ENCODE measurements around the gene PPARD.
"Not testable (repeated sequence)": the region's sequence is repeated elsewhere in the genome, so short reads cannot be mapped to it uniquely, and the experiment has no call there.

PPARD gene

DNA sequence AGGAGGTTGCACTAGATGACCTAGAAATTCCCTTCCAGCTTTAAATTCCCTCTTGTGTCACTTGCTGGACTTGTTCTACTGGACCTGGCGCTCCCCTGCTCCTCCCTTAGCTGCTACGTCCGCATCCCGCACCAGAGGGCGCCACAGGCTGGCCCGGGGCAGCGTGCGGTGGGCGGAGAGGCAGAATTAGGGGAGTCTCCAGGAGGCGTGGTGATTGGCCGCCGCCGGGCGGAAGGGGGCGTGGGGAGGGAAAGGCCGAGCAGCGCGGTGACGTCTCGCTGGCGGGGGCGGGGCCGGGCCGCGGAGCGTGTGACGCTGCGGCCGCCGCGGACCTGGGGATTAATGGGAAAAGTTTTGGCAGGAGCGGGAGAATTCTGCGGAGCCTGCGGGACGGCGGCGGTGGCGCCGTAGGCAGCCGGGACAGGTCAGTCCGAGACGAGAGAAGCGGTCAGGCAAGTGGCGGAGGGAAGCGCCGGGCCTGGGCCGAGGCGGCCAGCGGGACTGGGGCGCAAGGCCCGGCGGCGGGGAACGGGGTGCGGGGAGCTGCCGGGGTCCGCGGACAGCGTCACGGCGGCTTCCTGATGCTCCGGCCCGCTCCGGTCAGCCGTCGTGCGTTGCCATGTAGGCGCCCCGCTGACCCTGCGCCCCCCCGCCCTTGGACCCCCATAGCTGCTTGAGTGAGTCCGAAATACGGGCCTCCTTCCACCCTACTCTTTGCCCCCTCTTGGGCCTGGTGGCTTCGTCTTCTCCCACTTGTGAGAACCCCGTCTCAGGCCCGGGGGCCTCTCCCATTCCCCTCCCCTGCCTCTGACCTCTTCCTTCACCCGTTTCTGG, at the start of gene PPARD:
PPARD (plus strand) TSS at position 301 of the 834 bp plus-strand sequence. CDS start 68,530 bp downstream, outside the sequence.
- DNase-seq: peak; percentile 95 to 96

DNA sequence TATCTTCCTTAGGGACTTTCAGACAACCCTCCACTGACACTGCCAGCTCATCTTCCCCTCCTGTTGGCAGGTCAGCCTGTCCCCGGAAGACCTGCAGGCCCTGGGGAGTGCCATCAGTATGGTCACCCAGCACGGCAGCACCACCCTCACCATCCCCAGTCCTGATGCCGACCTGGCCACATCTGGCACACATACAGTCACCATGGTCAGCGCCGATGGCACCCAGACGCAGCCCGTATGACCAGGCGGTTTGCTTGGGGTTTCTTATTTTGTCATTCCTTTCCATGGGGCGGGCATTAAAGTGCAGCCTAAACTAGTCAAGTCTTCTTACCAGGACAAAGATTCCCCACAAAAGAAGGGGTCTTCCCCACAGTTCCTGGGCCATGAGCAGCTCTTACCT, 48.7 kb upstream of the PPARD start:
- no peak for DNase-seq

DNA sequence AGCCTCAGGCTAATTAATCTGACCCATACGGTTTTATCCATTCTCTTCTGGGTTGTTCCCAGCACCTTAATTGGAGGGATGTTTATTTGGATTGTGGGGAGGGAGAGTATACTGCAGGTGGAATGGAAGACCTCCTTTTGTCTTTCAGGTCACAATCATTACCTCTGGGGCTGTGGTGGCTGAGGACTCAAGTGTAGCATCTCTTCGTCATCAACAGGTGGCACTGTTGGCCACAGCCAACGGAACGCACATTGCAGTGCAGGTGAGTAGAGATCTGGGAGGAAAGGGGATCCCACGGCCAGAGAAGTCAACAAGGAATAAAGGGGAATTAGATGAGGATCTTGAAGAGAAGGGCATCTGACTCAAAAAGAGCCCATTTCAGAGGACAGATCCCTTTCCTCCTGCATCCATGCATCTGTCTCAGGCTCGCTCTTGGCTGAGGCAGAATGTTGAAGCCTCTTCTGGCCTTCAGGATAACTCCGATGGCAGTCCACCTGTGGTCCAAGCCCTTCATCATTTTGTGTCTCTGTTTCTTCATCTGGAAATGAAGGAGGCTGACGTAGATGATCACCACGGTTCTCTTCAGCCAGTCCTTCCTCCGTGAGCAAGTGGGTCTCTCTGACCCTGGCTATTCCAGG, 47.9 kb upstream of the PPARD start:
- peak; percentile 34 to 46 for DNase-seq

DNA sequence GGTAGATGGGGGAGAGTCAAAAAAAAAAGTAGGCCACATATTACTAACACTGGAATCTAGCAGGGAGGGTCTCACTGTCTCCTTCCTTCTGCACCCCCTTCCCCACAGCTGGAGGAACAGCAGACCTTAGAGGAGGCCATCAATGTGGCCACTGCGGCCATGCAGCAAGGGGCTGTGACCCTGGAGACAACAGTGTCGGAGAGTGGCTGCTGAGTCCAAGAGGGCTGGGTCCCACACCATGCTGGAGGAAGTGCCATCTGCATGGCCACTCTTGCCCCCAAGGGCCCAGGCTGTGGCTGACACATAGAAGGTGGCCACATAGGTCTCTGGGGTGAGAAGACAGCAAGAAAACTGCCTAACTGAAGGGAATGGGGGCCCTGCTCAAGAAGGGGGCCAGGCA, 47.3 kb upstream of the PPARD start:
- DNase-seq: no peak

DNA sequence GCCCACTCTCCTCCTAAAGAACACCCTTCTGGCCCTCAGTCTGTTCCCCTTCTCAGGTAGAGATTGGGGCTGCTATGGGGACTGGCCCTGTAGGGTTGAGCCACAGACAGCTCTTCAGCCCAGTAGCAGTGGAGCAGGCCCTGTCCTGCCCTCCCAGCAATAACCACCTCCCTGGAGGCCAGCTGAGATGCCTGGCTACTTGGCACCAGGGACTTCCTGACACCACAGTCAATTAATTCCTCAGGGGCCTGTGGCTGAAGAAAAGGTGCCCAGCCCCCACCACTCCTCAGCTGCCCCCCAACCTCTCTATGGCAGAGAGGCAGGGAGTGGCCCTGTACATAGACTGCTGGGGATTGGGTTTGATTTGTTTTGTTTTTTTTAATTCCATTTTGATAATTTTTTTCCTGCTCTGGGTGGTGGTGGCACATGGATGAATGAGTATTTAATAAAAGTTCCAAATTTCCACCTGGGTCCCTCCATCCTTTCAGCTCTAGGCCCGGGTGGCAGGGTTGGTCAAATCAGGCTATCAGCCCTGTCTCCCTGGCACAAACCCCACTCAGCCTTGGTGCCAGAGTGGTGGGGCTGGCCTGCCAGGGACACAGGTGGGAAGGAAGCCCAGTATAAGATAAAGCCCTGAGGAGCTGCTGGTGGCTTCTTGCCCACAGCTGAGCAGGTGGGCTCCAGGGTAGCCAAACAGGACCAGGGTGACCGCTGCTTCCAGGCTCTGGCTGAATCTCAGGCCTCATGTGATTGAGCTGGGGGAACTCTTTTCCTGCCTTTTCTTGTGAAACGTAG, 46.6 kb upstream of the PPARD start:
- DNase-seq: no peak

DNA sequence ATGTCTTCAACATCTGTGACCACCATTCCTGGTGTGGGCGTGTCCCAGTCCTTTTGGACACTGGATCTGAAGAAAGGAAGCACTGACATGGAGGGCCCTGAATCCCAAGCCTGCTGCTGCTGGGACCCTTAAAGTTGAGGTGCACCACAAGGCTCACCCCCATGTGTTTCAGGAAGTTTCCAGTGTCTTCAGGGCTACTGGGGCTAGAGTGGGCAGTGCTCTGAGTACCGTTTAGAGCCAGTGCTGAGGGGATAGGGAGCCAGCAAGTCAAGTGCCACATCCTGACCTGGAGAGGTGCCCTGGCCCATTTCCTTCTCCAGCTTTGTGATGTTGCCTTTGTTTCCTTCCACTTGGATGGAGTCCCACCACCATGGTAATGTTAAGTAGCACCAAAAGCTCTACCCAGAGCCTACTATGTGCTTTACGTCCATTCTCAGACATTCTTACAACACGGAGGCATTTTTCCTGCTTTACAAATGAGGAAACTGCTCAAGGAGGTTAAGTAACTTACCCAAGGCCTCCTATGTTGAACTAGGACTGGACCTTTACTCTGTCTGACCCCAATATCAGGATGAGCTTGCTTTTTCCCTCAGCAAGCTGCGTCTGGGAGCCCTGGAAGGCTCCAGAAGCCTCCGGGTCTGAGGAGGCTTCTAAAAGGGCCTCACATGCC, 45.3 kb upstream of the PPARD start:
- no peak for DNase-seq

DNA sequence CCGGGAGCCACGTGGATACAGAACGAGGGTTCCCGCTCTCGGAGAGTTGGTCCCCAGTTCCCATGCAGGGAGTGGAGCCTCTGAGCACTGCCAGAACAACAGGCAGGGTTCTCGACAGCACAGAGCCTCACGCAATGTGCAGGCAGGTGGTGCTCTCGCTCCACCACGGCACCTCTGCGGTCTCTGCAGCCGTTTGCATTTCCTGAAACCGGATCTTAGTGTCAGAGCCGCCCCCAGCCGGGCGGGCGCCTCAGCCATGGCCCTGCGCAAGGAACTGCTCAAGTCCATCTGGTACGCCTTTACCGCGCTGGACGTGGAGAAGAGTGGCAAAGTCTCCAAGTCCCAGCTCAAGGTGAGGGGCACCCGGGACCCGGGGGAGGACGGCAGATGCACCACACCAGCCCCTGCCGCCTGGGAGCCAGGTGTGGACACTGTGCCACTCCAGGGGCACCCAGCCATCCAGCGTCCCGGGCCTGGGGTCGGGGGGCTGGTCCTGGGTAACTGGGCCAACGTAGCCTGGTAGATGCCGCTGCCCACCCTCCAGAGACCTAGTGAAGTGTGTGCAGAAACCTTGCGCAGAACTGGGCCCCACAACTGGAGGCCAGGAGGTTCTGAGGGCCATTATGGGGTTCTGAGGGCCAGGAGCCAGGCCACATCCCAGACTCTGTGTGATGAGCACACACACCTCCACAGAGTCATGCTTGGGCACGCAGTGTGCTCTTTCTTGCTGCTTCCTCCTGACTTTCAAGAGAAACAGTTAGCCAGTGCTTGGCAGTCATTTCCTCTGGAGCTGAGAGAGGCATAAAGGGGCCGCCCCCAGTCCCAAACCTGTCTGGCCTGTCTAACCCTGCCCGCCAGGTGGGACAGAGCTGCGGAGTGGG, 44.5 kb upstream of the PPARD start, which contains the start of gene DEF6:
DEF6 (plus strand) TSS at position 218 of the 881 bp plus-strand sequence; CDS start at position 257, 39 bp downstream.
- DNase-seq: peak; percentile 84 to 85

DNA sequence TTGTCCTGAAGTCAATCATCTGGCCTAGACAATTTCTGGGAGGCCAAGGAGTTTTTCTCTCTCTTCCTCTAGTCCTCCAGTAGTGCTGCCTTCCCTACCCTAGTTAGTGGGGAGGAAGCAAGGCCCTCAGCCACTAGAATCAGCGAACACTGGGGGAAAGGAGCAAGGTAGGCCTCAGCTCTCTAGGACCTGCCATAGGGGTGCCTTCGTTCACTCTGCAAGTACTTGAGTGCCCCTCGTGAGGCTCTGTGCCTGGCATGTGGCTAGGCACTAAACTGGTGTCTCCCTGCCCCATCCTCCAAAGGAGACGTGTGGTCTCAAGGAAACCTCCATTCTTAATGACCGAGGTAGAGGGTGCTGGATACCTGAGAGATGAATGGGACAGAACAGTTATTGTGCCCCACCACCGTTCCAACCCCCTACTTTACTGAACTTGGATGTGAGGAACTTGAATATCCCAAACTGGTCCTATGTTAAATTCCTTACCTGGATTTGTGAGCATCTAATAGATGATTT, 43.7 kb upstream of the PPARD start:
- DNase-seq: no peak

DNA sequence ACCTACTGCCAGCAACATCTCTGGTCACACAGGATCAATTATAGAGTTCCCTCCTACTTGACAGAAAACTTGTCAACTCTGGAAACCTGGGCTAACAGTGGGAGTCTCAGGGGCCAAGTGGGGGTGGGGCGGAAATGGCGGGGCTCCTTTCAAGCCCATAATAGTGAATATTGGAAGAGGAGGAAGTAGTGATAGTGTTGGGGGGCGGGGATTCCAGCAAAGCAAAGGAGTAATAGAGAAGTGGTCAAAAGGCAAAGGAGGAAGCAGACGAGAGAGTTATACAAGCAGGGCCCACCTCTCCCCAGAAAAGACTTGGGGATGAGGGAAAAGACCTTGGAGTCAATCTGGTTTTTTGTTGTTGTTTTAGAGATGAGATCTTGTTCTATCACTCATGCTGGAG, 42.7 kb upstream of the PPARD start:
- DNase-seq: no peak

DNA sequence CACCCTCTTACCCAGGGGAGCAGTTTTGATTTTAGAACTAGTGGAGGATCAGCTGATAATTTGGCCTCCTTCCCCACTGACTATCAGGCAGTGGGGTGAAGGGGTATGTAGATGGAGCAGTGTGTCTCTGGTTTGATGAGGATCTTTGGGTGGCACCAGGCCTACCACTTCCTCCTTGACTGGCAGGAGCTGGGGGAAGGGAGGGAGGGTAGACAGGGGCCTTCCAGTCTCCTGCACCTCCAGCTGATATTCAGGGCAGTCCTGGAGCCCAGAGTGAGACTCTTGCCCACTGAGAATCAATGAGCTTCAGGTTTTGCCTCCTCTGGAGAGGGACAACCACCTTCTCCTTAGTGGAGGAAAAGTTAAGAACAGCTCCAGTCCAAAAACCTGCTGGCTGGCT, 41.5 kb upstream of the PPARD start:
- DNase-seq: peak in 1 of 2 experiments; percentile 33

DNA sequence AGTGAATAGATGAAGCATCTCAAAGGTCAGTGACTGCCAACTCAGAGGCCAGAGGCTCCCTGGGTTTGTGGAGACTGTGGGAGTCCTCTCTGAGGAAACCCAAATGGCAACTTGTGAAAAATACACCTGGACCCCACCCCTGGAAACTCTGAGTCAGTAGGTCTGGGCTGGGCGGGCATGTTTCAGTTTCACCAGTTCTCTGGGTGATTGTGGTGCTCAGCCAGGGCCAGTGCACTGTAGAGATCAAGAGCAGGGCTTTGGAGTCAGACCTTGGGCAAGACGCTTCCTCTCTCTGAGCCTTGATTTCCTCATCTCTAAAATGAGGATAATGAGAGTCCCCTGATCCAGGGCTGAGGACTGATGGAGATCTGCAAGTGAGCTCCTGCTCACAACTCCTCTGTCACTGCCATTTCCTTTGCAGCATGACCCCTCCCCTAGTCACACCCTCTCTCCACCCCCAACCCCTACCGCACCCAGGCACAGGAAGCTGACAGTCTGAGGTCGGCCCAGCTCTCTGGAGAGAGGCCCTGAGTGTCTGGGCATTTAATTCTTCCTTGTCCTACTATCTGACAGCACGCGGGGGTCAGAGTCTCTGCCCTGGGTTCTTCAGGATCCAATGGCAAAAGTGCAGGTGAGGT, 39.6 kb upstream of the PPARD start:
- peak; percentile 85 to 88 for DNase-seq

DNA sequence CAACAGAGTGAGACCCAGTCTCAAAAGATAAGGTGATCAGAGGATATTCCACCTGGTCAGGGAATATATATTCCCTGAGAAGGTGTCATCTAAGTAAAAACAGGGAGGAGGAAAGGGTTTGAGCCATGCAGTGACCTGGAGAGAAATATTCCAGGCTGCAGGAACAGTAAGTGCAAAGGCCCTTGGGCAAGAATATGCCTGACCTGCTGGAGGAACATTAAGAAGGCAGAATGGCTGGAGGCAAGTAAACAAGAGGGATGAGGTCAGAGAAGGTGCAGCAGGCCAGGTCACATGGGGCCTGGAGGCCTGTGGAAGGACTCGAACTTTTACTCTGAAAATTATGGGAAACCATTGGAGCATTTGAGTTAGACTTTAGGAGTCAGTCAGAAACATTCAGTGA, 38.1 kb upstream of the PPARD start:
- DNase-seq: no peak

DNA sequence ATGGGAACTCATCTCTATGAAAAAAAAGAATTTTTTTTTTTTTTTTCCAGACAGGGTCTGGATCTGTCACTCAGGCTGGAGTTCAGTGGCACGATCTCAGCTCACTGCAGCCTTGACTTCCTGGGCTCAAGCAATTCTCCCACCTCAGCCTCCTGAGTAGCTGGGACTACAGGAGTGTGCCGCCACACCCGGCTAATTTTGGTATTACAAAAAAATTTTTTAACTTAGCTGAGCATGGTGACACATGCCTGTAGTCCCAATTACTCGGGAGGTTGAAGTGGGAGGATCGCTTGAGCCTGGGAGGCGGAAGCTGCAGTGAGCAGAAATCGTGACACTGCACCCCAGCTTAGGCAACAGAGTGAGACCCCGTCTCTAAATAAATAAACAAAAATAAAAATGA, 37.2 kb upstream of the PPARD start:
- no peak for DNase-seq

DNA sequence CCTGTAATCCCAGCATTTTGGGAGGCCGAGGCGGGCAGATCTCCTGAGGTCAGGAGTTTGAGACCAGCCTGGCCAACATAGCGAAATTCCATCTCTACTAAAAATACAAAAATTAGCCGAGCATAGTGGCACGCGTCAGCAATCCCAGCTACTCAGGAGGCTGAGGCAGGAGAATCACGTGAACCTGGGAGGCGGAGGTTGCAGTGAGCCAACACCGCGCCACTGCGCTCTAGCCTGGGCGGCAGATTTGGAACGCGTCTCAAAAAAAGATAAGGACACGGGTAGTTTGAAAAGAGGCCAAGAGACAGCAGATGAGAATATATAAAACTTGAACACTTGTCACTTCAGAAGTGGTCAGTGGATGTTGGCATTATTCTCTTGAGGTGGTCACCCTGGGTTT, 35.2 kb upstream of the PPARD start:
- not testable (repeated sequence) for DNase-seq

DNA sequence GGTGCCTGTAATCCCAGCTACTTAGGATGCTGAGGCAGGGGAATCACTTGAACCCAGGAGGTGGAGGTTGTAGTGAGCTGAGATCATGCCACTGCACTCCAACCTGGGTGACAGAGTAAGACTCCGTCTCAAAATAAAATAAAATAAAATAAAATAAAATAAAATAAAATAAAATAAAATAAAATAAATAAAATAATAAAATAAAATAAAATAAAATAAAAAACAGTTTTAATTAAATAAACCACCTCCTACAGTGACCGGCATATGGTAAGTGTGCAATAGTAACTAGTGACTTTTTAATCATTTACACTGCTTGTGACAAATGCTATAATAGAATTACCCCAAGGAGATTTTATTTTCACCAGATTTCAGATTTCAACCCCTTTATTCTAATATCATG, 33.8 kb upstream of the PPARD start:
- not testable (repeated sequence) for DNase-seq

DNA sequence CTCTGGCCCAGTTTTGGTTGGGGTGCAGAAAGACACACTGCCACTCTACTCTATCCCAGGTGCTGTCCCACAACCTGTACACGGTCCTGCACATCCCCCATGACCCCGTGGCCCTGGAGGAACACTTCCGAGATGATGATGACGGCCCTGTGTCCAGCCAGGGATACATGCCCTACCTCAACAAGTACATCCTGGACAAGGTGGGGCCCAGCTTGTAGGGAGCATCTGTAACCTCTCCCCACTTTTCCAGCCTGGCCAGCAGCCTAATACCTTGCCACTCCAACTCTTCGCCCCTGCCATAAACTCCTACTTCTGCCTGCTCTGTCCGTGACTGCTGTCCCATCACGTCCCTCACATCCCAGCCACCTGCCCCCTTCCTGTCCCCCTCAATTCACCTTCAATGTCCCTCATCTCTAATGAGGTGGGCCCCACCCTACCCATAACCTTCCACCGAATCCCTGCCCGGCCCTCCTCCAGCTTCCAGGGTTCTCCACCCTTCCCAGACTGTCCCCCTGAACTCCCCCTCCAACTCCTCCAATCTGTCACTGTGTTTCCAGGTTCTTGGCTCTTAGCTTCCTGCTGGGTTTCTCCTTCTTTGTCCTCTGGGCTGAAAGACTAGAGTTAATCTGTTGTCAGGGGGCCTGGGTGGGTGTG, 32.6 kb upstream of the PPARD start:
- DNase-seq: no peak

DNA sequence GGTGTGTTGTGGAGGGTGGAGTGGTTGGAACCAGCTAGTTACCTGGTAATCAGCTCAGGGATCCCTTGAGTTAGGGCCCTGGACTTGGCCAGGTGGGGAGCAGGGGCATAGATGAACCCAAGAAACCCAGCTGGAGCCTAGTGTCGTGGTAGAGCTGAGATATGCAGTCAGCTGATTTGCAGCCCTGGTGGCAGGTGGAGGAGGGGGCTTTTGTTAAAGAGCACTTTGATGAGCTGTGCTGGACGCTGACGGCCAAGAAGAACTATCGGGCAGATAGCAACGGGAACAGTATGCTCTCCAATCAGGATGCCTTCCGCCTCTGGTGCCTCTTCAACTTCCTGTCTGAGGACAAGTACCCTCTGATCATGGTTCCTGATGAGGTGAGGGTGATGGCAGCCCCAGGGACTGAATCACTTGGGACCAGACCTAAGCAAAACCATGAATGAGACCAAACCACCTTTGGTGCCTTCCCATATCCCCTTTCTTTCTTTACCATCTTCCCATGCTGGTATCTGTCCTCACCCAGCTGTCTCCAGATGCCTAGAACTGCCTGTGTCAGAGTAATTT, 32.0 kb upstream of the PPARD start:
- DNase-seq: no peak

DNA sequence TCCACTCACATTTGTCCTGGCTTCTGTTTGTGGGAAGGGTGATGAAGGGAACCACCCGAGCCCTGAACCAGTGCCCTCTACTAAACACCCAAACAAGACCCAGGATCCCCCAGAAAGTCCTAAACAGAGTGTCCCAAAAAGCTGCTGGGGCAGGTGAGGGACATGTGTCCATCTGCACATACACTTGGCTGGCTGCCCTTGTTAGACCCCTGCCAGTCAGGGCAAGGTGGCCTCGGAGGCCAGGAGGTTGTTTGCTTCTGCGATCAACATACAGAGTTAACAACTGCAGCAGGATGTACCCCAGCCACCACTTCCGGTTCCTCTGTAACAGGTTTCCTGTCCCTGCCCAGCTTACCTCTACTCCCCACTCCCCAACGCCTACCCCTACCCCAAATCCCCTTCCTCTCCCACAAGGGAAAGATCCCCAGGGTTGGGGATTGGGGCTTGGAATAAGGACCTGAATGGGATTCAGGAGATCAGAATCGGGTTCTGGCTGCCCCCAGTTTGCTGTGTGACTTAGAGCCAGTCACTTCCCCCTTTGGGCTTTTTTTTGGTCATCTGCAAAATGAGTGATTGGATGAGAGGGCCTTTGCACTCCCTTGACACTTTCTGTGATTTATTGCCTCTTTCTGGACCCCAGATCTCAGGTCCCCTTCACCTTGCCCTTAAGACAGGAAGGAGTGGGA, 30.8 kb upstream of the PPARD start:
- DNase-seq: peak; percentile 43 to 51

DNA sequence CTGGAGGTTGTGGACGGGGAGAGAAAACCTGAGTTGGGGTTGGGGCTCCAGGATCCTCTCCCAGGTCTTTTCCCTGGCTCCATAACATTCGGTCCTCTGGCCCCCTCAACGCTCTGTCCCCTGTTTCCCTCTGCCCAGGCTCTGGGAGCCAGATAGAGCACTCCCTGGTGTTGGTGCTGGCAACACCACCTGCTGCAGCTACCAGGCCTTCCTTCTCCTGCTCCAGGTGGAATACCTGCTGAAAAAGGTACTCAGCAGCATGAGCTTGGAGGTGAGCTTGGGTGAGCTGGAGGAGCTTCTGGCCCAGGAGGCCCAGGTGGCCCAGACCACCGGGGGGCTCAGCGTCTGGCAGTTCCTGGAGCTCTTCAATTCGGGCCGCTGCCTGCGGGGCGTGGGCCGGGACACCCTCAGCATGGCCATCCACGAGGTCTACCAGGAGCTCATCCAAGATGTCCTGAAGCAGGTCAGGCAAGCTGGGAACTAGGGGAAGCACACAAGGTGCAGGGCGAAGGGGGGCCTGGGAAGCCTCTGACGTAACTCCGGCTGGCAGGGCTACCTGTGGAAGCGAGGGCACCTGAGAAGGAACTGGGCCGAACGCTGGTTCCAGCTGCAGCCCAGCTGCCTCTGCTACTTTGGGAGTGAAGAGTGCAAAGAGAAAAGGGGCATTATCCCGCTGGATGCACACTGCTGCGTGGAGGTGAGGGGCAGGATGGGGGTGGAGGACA, 30.1 kb upstream of the PPARD start:
- DNase-seq: no peak

Measured in activated CD4-positive, alpha-beta T cell treated with anti-CD3 and anti-CD28 coated beads, Interleukin-2, amount 50 U/mL, for 4 hours (primary cell).